Measurements from ENCODE around the gene RUNX2. TPM values are rescaled to one million over a fixed set of nuclear protein-coding genes. Genes with fewer than 3 reads are reported as not detected.

The RUNX2 gene
- polyA plus RNA-seq, 1 donor (not counting 4 experiments of a cell fraction or from before 2014, with no cell fraction given), result 1.4 TPM

DNA sequence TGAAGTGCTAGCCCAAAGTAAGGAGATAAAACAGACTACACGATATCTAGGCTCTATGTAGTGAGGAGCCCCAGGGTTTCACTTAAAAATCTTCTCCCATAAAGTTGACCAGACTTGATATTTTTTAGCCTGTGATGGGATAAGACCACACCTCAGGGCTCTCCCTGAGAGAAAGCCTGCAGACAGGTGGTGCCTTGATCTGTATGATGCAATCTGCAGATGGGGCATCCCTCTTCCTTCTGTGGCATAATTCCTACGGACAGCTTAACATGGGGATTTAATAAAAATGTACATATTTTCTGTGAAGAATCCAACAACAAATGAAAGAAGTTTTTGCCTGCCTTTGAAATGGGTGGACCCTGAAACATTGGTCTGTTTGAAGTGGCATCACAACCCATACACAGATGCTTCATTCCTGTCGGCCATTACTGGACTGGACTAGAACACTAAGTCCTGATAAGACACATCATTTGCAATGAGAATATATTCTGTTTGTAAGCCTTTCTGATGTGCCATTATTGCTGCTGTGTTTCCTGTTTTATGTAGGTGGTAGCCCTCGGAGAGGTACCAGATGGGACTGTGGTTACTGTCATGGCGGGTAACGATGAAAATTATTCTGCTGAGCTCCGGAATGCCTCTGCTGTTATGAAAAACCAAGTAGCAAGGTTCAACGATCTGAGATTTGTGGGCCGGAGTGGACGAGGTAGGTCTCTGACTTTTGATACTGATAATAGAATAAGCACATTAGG, 103.4 kb downstream of the RUNX2 start:
- no peaks in the 10 kb centered on the region for H3K9me3 ChIP-seq (ENCODE audit: control insufficient read depth, low read depth, low read length)

DNA sequence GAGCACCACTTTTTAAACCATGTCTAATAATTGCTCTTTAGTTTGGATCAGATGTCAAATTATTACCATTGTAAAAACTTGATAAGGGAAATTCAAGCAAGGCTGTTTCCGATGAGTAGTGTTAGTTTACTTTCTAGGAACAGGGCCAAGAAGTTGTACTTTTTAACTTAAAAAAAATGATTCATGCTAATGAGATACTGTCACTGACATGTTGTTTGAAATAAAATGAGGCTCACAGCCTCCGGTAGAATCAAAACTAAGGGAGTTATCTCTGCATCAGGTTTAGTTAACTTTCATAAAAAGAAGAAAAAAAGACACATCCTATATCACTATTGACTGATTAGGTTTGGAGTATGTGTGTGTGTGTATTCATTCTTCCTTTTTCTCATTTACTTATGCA, 104.8 kb downstream of the RUNX2 start:
- H3K27ac ChIP-seq (ENCODE audit: control insufficient read depth, insufficient read depth, low read length), result no peak overlapping the region
- H3K9me1 ChIP-seq (ENCODE audit: control insufficient read depth, extremely low read depth, insufficient read depth, low read length), result no peaks in the 10 kb centered on the region
- DNase-seq (ENCODE audit: low read depth, low spot score) (no peak), FAIRE-seq (peak; percentile 87)
- H3K4me2 ChIP-seq (ENCODE audit: control insufficient read depth, extremely low read depth, insufficient read depth, low read depth, low read length), result peak overlapping the region; percentile 37
- no peaks in the 10 kb centered on the region for H3K27me3 ChIP-seq (ENCODE audit: control insufficient read depth, extremely low read depth, insufficient read depth, low read length)
- no peak overlapping the region for H3K4me3 ChIP-seq (ENCODE audit: control insufficient read depth in 2 of 3, extremely low read depth in 1 of 3, insufficient read depth in 2 of 3, low read depth in 1 of 3, low read length in 3 of 3)
- H3K36me3 ChIP-seq (ENCODE audit: control insufficient read depth in 2 of 2, extremely low read depth in 1 of 2, insufficient read depth in 2 of 2, low read length in 2 of 2), result no peaks in the 10 kb centered on the region
- no peak overlapping the region for H2AFZ ChIP-seq (ENCODE audit: control insufficient read depth, low read length)
- no peak overlapping the region for H3K9ac ChIP-seq (ENCODE audit: control insufficient read depth, extremely low read depth, insufficient read depth, low read length)
- no peaks in the 10 kb centered on the region for H3K79me2 ChIP-seq (ENCODE audit: control insufficient read depth, insufficient read depth, low read length)
- no peaks in the 10 kb centered on the region for H3K9me3 ChIP-seq (ENCODE audit: control insufficient read depth, low read depth, low read length)
- dilution Hi-C loops (cut with MboI; ENCODE audit: extremely low pct_ligation_motif_present, low sequenced_read_pairs), result no loop called here
- no peaks in the 10 kb centered on the region for H4K20me1 ChIP-seq (ENCODE audit: control insufficient read depth, extremely low read depth, insufficient read depth, low read length)
- TF ChIP-seq, protein P1, sequence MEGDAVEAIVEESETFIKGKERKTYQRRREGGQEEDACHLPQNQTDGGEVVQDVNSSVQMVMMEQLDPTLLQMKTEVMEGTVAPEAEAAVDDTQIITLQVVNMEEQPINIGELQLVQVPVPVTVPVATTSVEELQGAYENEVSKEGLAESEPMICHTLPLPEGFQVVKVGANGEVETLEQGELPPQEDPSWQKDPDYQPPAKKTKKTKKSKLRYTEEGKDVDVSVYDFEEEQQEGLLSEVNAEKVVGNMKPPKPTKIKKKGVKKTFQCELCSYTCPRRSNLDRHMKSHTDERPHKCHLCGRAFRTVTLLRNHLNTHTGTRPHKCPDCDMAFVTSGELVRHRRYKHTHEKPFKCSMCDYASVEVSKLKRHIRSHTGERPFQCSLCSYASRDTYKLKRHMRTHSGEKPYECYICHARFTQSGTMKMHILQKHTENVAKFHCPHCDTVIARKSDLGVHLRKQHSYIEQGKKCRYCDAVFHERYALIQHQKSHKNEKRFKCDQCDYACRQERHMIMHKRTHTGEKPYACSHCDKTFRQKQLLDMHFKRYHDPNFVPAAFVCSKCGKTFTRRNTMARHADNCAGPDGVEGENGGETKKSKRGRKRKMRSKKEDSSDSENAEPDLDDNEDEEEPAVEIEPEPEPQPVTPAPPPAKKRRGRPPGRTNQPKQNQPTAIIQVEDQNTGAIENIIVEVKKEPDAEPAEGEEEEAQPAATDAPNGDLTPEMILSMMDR (optimal IDR thresholded peaks at IDR 0.05 in 1 of 3, IDR thresholded peaks at IDR 0.05 in 1 of 3, conservative IDR thresholded peaks at IDR 0.05 in 1 of 3; ENCODE audit: extremely low read depth in 1 of 3, insufficient read depth in 2 of 3, low read length in 3 of 3), result no peak
- peaks cover 38% of the 10 kb centered on the region for H3K4me1 ChIP-seq (ENCODE audit: control insufficient read depth, extremely low read depth, insufficient read depth, low read length)

More for the DNA sequence above, 103.4 kb downstream of the RUNX2 start:
- Histone ChIP-seq H3K27me3 (ENCODE audit: control insufficient read depth, extremely low read depth, insufficient read depth, low read length) (no peaks in the 10 kb centered on the region), H3K36me3 (ENCODE audit: control insufficient read depth in 2 of 2, extremely low read depth in 1 of 2, insufficient read depth in 2 of 2, low read length in 2 of 2) (no peaks in the 10 kb centered on the region), H3K4me2 (ENCODE audit: control insufficient read depth, extremely low read depth, insufficient read depth, low read depth, low read length) (no peak overlapping the region), H4K20me1 (ENCODE audit: control insufficient read depth, extremely low read depth, insufficient read depth, low read length) (no peaks in the 10 kb centered on the region), H3K27ac (ENCODE audit: control insufficient read depth, insufficient read depth, low read length) (no peak overlapping the region), H3K4me1 (ENCODE audit: control insufficient read depth, extremely low read depth, insufficient read depth, low read length) (peaks cover 23% of the 10 kb centered on the region), H2AFZ (ENCODE audit: control insufficient read depth, low read length) (no peak overlapping the region), H3K4me3 (ENCODE audit: control insufficient read depth in 2 of 3, extremely low read depth in 1 of 3, insufficient read depth in 2 of 3, low read depth in 1 of 3, low read length in 3 of 3) (no peak overlapping the region), H3K9me1 (ENCODE audit: control insufficient read depth, extremely low read depth, insufficient read depth, low read length) (no peaks in the 10 kb centered on the region), H3K9ac (ENCODE audit: control insufficient read depth, extremely low read depth, insufficient read depth, low read length) (no peak overlapping the region), H3K79me2 (ENCODE audit: control insufficient read depth, insufficient read depth, low read length) (no peaks in the 10 kb centered on the region)
- TF ChIP-seq EZH2 (IDR thresholded peaks at IDR 0.05; ENCODE audit: low read length), result no peak
- TF ChIP-seq, protein P1 (optimal IDR thresholded peaks at IDR 0.05 in 1 of 3, IDR thresholded peaks at IDR 0.05 in 1 of 3, conservative IDR thresholded peaks at IDR 0.05 in 1 of 3; ENCODE audit: extremely low read depth in 1 of 3, insufficient read depth in 2 of 3, low read length in 3 of 3), result no peak
- dilution Hi-C loops (cut with MboI; ENCODE audit: extremely low pct_ligation_motif_present, low sequenced_read_pairs), result no loop called here
- DNase-seq (ENCODE audit: low read depth, low spot score) (no peak), FAIRE-seq (peak; percentile 26)
